NCI-H1694 (cell line): Measurements from ENCODE around the gene AACS.
"Not testable (repeated sequence)": the region's sequence is repeated elsewhere in the genome, so short reads cannot be mapped to it uniquely, and the experiment has no call there.

Source experiments
- DNase-seq: peaks from one replicate; lab custom pipeline; 2025; lab: John Stamatoyannopoulos, UW

AACS gene

GRCh38 chr12:125091401-125091800 lies 26.2 kb downstream of the AACS start:
- no peak for DNase-seq

GRCh38 chr12:125092108-125092871 lies 27.1 kb downstream of the AACS start:
- DNase-seq: no peak

GRCh38 chr12:125092872-125093680 lies 27.8 kb downstream of the AACS start:
- DNase-seq: no peak

- DNase-seq: no peak
Observed at GRCh38 chr12:125093681-125094330, 28.6 kb downstream of the AACS start.

GRCh38 chr12:125096894-125097293 lies 31.7 kb downstream of the AACS start:
- no peak for DNase-seq

- DNase-seq: no peak
Observed at GRCh38 chr12:125097427-125097826, 32.2 kb downstream of the AACS start.

- DNase-seq: no peak
Observed at GRCh38 chr12:125098676-125099408, 33.6 kb downstream of the AACS start.

- DNase-seq: no peak
Observed at GRCh38 chr12:125099409-125099782, 34.2 kb downstream of the AACS start.

- DNase-seq: no peak
Observed at GRCh38 chr12:125100551-125101434, 35.6 kb downstream of the AACS start.

- DNase-seq: no peak
Observed at GRCh38 chr12:125104982-125105381, 39.7 kb downstream of the AACS start.

GRCh38 chr12:125105600-125105999 lies 40.4 kb downstream of the AACS start:
- DNase-seq: no peak

GRCh38 chr12:125110641-125111360 lies 45.6 kb downstream of the AACS start:
- DNase-seq: no peak

GRCh38 chr12:125111403-125111802 lies 46.2 kb downstream of the AACS start:
- no peak for DNase-seq

GRCh38 chr12:125112614-125113013 lies 47.4 kb downstream of the AACS start:
- DNase-seq: not testable (repeated sequence)

- DNase-seq: no peak
Observed at GRCh38 chr12:125113263-125113662, 48.0 kb downstream of the AACS start.

GRCh38 chr12:125113789-125114188 lies 48.6 kb downstream of the AACS start:
- DNase-seq: no peak

- no peak for DNase-seq
Observed at GRCh38 chr12:125114365-125115141, 49.3 kb downstream of the AACS start.

- no peak for DNase-seq
Observed at GRCh38 chr12:125120566-125120965, 55.3 kb downstream of the AACS start.

GRCh38 chr12:125121106-125121505 lies 55.9 kb downstream of the AACS start:
- no peak for DNase-seq

- no peak for DNase-seq
Observed at GRCh38 chr12:125122668-125123067, 57.4 kb downstream of the AACS start.
